Right cardiac atrium (tissue), 5 donors: Measurements from ENCODE around the gene SLC47A2. TPM values are rescaled to one million over a fixed set of nuclear protein-coding genes. Genes with fewer than 3 reads are reported as not detected.

Source experiments
- ATAC-seq, 2 donors: fragments of 200-7000 bp; cut with Tn5 transposase; one replicate each; pipeline versions ENCODE4 v1.8.0 to v1.9.1; 2020; ENCODE audit warnings: moderate library complexity in 2 of 2, mild to moderate bottlenecking in 1 of 2
- DNase-seq, 3 donors: peaks; one replicate each; pipeline ENCODE4 v3.0.0-alpha.2; 2020
- H3K27ac ChIP-seq: one replicate; pipeline ENCODE4 v1.5.1; 2013; ENCODE audit warnings: mild to moderate bottlenecking, low read length, control low read depth, moderate library complexity
- H3K27me3 ChIP-seq: one replicate; pipeline ENCODE4 v1.6.1; 2013; ENCODE audit not compliant: control insufficient read depth, insufficient read depth
- H3K4me1 ChIP-seq: one replicate; pipeline ENCODE4 v1.6.1; 2013; ENCODE audit warnings: low read length; ENCODE audit not compliant: control insufficient read depth, insufficient read depth
- H3K4me3 ChIP-seq: one replicate; pipeline ENCODE4 v1.5.1; 2013; ENCODE audit warnings: low read length, control low read depth
- H3K9me3 ChIP-seq: one replicate; pipeline ENCODE4 v1.6.1; 2013; ENCODE audit warnings: low read length; ENCODE audit not compliant: control insufficient read depth
- WGBS: extraction: QIAGEN DNeasy Blood & Tissue Kit; methylation state at CpG from one replicate; pipeline ENCODE4 v1.1.7; 2013; 5-methylcytosine and 5-hydroxymethylcytosine counted together
- intact Hi-C, 4 donors: fragments of 100-400 bp; cut with DNase I; formaldehyde crosslinking; loops; one replicate each; pipeline versions ENCODE4 v1.11.0 to v1.14.0; 2022 to 2023
- polyA plus RNA-seq: library from polyadenylated mRNA; stranded (reverse); fragments of 200-250 nt; gene quantifications from one replicate; pipeline ENCODE4 v1.2.3, GENCODE V29; 2013
- total RNA-seq, 4 donors: library from RNA; stranded (reverse); fragmentation: NEBNext Ultra II Directional; extraction: Animal tissue kit (Norgen Biotek cat#: 25700); gene quantifications; one replicate each; pipeline ENCODE4 v1.2.1, GENCODE V29; 2021
- donor health status: healthy with polysubstance abuse.
- donor health status: DM: no; HTN: yes; CAD: no.
- donor health status: DM: no; HTN: no; CAD: no.
- donor health status: DM: no; HTN: yes; CAD: no; lungs with severe emphysema.
- donor health status: DM: yes; HTN: yes; CAD: no.

The SLC47A2 gene
- total and polyA plus RNA-seq, 5 donors = not detected

DNA sequence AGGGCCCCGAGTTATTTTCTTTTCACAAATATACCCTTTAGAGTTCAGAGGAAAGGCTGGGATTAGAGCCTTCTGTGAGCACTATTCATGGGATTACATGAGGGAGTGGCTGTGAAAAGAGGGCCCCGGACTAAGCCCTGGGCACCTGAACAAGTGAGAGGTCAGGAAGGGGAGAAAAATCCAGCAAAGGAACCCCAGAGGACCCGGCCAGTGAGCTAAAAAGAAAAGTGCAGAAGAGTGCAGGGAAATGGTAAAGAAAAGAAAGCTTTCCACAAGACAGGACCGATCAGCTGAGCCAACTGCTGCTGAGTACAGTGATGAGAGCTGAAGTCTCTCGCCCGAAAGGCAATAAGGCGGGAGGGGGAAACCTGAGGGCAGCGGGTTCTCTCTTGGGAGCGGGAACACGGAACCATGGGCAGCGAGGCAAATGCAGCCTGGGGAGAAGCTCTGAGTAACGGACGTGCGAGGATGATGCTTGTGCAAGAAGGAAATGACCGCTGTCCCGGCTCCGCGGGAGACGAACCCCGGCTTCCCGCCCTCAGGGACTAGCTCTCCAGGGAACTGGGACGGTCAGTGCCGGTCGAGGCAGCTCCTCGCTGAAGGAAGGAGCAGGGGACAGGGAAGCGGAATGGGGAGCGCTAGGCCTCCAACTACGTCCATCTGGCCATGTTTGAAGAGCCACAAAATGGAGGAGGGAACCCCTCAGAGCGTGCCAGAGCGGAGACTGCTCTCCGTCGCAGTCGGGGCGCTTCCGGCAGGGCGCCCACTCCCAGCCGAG is 68.5 kb downstream of the SLC47A2 start:
- ATAC-seq = peak; percentile 60 to 72
- intact Hi-C loops = loop anchor here in 2 of 4 donors (10.0 kb wide), 1 partner anchor 133 kb away; no protein-coding TSS in a partner anchor
- H3K4me1 ChIP-seq = peaks cover 7% of the 10 kb centered on the region
- H3K4me3 ChIP-seq = peak overlapping the region; percentile 77
- DNase-seq = peak; percentile 80 to 88 (median 86)
- no peaks in the 10 kb centered on the region for H3K9me3 ChIP-seq
- peak overlapping the region; percentile 96 for H3K27ac ChIP-seq
- H3K27me3 ChIP-seq = no peaks in the 10 kb centered on the region
- 2% methylated on average over 37 of the region's 37 CpGs for WGBS

DNA sequence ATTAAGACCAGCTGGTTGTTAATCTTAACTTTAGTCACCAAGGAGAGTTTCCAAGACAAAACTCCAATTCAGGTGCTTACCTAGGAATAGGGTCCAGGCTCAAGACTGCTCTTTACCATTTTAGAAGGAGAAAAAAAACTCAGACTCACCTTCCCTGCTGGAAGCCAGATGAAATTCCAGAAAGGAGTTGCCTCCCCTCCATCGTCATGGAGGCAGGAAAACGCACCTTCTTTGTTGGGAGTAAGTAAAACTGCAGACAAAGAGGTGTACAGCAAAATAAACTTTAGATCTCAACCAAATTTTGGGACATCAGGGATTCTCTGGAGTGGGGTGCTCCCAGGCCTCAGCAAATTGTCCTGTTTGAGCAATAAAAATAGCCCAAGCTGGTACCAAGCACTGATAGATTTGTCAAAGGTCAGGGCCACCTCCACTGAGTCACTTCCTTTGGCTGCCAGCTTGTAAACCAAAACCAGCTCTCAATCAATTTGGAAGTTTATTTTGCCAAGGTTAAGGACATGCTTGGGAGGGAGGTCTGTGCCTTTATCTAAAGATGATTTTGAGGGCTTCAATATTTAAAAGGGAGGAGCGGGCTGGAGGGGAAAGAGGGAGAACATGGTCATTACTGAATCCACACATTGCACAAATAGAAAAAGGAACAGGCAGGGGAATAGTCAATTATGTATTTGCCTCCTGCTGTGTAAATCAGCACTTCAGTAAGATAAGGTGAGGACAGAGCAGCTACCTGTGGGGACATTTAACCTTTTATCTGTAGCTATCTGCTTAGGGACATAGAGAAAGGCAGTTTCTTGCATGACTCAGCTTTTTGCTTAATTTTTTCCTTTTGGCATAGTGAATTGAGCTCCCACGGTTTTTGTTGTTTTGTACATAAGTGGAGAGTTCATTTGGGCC is 69.3 kb downstream of the SLC47A2 start:
- Histone ChIP-seq H3K4me1 (peaks cover 6% of the 10 kb centered on the region), H3K27me3 (no peaks in the 10 kb centered on the region), H3K9me3 (no peaks in the 10 kb centered on the region), H3K27ac (peak overlapping the region; percentile 96), H3K4me3 (no peak overlapping the region)
- ATAC-seq (no peak), DNase-seq (no peak)
- 74% methylated on average over 4 of the region's 4 CpGs for WGBS
- intact Hi-C loops = loop anchor here in 2 of 4 donors (10.0 kb wide), 1 partner anchor 132 kb away; no protein-coding TSS in a partner anchor

DNA sequence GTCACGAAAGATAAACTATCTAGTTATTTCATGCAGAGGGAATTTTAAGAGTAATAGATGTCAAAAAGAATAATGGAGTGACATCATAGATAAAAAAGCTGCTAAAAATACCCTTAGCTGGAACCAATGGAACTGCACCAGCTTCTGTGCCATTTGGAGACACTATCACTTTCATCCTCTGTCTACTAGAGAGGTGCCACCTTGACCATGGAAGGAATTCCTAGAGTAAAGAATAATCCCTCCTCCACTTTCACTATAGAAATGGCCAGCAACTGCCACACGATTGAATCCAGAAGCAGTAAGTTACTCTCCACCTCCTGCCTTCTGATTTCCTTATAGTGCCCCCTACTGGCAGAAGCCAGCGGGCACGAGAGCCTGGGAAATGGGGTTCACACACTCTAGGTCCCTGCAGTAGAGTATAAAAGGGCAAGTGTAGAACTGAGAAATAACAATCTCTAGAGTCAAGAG is 70.6 kb downstream of the SLC47A2 start:
- peak; percentile 16 to 65 (median 58) for DNase-seq

DNA sequence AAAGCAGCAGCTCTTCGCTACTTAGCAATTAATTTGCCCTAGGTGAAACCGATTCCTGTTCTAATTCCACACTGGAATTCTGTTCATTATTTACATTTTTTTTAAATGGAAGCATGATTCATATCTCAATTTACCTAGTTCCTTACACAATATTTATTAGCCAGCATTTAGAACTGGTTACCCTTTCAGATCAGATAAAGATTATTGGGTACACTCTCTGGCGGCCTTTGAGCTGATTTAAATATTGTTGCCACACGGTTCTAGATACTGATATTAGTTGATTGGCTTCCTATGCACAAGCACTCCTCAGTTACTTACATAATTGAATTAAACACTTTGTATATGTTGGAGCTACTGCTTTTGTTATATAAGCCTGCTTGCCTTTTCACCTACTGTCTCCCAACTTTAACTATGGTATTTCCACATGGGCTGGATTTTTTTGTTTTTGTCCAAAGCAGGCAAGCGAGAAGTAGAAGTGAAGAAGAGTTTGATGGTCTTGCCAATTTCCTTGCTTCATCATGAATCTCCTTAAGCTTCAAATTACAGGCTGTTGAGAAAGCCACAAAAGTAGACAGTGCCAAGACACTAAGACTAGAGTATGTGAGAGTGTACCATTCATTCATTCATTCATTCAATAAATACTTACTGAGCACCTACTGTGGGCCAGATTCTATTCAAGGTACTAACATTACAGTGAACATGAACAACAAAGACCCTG is 71.7 kb downstream of the SLC47A2 start:
- Histone ChIP-seq H3K9me3 (no peaks in the 10 kb centered on the region), H3K27ac (no peak overlapping the region), H3K4me3 (no peak overlapping the region), H3K4me1 (peaks cover 4% of the 10 kb centered on the region), H3K27me3 (no peaks in the 10 kb centered on the region)
- intact Hi-C loops = loop anchor here in 2 of 4 donors (10.0 kb wide), 1 partner anchor 130 kb away; no protein-coding TSS in a partner anchor
- ATAC-seq = no peak
- no peak for DNase-seq
- 85% methylated on average over 5 of the region's 5 CpGs for WGBS

More for the DNA sequence above, 70.6 kb downstream of the SLC47A2 start:
- 20% methylated on average over 4 of the region's 4 CpGs for WGBS
- intact Hi-C loops = loop anchor here in 2 of 4 donors (10.0 kb wide), 1 partner anchor 131 kb away; no protein-coding TSS in a partner anchor
- Histone ChIP-seq H3K27me3 (no peaks in the 10 kb centered on the region), H3K27ac (no peak overlapping the region), H3K4me3 (no peak overlapping the region), H3K9me3 (no peaks in the 10 kb centered on the region), H3K4me1 (peaks cover 4% of the 10 kb centered on the region)
- ATAC-seq = no peak

DNA sequence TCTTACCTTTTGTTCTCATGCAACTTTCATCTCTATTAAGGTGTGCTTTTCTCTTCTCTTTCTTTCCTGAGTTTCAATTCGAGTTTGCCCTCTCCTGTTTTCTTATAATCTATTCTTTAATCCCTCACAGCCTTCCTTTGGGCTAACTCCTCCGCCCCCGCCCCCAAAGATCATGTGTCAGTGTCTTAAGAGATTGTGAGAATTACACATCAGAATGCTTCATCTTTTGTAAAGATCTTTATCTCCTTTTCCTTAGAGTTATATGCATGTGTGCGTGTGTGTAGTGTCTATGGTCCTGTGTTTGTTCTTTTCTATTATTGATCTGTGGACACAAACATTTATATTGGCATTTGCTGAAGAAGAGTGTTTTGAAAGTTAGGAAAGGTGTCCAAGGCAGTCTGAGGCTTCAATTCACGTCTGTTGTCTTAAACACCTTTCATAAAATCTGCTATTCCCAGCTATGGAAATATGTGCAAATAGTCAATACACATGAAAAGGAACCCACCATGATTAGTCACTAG is 74.0 kb downstream of the SLC47A2 start:
- ATAC-seq (no peak), DNase-seq (no peak)
- no peaks in the 10 kb centered on the region for H3K9me3 ChIP-seq
- 69% methylated on average over 5 of the region's 5 CpGs for WGBS
- no peak overlapping the region for H3K4me3 ChIP-seq
- H3K27me3 ChIP-seq = no peaks in the 10 kb centered on the region
- intact Hi-C loops = loop anchor here in 2 of 4 donors (10.0 kb wide), 1 partner anchor 128 kb away; no protein-coding TSS in a partner anchor
- peaks cover 4% of the 10 kb centered on the region for H3K4me1 ChIP-seq
- no peak overlapping the region for H3K27ac ChIP-seq

DNA sequence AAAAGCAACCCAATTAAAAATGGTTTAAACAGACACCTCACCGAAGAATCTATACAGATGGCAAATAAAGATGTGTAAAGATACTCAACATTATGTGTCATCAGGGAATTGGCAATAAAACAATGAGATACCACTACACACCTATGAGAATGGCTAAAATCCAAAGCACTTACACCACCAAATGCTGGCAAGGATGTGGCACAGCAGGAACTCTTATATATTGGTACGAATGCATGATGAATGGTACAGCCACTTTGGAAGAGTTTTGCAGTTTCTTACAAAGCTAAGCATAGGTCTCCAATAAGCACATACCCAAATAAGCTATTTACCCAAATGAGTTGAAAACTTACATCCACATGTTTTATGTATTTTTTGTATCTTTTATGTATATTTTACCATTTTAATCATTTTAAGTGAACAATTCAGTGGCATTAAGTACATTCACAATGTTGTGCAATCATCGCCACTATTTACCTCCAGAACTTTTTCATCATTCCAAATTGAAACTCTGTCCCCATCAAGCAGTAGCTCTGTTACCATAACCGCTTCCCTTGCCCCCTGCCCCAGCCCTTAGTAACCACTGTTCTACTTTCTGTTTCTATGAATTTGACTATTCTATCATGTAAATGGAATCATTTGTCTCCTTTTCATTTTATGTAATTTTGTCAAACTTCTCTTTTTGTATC is 74.6 kb downstream of the SLC47A2 start:
- 85% methylated on average over 4 of the region's 4 CpGs for WGBS
- DNase-seq = no peak
- no peaks in the 10 kb centered on the region for H3K9me3 ChIP-seq
- H3K4me1 ChIP-seq = no peaks in the 10 kb centered on the region
- ATAC-seq = no peak
- no peak overlapping the region for H3K27ac ChIP-seq
- no peak overlapping the region for H3K4me3 ChIP-seq
- intact Hi-C loops = loop anchor here in 2 of 4 donors (10.0 kb wide), 1 partner anchor 127 kb away; no protein-coding TSS in a partner anchor
- H3K27me3 ChIP-seq = no peaks in the 10 kb centered on the region

DNA sequence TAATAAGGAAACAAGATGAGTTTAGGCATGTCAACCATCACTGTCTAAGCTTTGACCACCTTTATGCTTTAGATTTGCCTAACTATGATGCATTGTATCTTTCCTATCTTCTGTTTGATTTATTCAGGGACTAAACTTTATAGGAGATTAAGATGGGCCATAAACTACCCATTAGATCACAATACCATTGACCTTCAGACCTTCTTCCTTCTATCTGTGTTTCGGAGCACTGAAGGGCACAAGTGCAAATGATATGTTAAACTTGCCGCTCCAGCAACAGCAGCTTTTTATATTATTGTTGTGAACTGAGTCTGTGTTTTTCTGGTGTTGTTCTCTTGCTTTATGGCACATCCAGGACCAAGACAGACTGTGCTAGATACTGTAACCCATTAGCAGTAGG is 84.5 kb downstream of the SLC47A2 start:
- peaks cover 2% of the 10 kb centered on the region for H3K9me3 ChIP-seq
- no peak overlapping the region for H3K27ac ChIP-seq
- DNase-seq = no peak
- no peaks in the 10 kb centered on the region for H3K27me3 ChIP-seq
- no peaks in the 10 kb centered on the region for H3K4me1 ChIP-seq
- intact Hi-C loops = no loop called here
- WGBS = 81% methylated on average over 2 of the region's 2 CpGs
- no peak for ATAC-seq
- H3K4me3 ChIP-seq = no peak overlapping the region

DNA sequence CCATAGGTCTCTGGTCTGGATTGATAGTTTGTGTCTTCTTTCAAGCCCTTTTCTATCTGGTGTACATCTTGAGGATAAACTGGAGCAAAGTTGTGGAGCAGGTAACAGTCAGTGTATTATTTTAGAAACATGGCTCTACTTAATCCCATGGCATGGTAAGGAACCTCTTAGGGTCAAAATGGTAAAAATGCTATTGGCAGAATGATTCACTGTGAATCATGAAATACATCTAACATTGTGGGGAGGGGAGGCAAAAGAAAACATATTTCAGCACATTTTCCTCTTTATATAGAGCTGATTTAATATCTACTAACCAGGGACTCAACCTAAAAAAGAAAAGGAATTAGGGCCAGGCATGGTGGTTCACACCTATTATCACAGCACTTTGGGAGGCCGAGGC is 85.7 kb downstream of the SLC47A2 start:
- DNase-seq (no peak), ATAC-seq (no peak)
- WGBS = 85% methylated on average over 1 of the region's 1 CpG
- Histone ChIP-seq H3K27me3 (no peaks in the 10 kb centered on the region), H3K4me1 (no peaks in the 10 kb centered on the region), H3K4me3 (no peak overlapping the region), H3K27ac (no peak overlapping the region), H3K9me3 (peaks cover 2% of the 10 kb centered on the region)
- intact Hi-C loops = no loop called here

DNA sequence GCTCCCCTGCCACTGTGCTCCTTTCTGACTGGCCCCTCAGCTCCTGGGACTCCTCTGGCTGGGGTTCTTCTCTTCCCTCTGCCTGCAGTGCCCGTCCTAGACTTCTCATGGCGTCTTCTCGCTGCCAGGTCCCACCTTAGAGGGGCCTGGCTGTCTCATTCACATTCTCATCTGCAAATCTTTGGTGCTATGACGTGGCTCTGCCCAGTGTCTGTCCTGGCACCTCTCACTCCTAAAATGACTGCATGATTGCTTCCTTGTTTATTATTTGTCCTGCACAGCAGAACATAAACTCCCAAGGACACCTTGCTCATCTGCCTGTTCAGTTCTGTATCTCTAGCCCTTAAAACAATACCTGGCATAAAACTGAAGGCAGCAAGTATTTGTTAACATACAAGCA is 86.3 kb downstream of the SLC47A2 start:
- Histone ChIP-seq H3K4me1 (no peaks in the 10 kb centered on the region), H3K27me3 (no peaks in the 10 kb centered on the region), H3K27ac (no peak overlapping the region), H3K4me3 (no peak overlapping the region), H3K9me3 (peaks cover 2% of the 10 kb centered on the region)
- 82% methylated on average over 4 of the region's 4 CpGs for WGBS
- ATAC-seq (no peak), DNase-seq (no peak)
- intact Hi-C loops = no loop called here

DNA sequence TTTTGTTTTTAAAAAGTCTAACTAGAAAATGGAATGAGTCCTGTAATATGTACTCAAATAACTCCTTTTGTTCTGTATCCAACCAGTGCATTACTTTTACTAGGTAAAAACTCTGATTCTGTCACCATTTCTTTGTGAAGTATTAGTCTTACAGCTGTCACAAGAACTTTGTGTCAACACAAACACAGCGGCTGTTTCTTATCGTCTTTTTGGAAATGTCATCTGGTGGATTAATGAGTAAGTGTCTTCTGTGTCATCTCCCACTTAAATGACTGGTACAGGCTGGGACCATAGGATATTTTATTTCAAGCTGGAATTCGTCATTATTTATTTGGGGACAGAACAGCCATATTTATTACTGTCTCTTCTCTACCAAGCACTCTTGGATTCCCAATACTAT is 86.9 kb downstream of the SLC47A2 start:
- Histone ChIP-seq H3K9me3 (peaks cover 2% of the 10 kb centered on the region), H3K27ac (no peak overlapping the region), H3K27me3 (no peaks in the 10 kb centered on the region), H3K4me3 (no peak overlapping the region), H3K4me1 (no peaks in the 10 kb centered on the region)
- WGBS = 54% methylated on average over 3 of the region's 3 CpGs
- ATAC-seq (no peak), DNase-seq (no peak)
- intact Hi-C loops = no loop called here
